ENCODE measurements around the gene MFSD2A. TPM values are rescaled to one million over a fixed set of nuclear protein-coding genes. Genes with fewer than 3 reads are reported as not detected.
A peak's percentile ranks its signal among the peaks of the same experiment; 100 is the strongest.
"Not testable (repeated sequence)": the region's sequence is repeated elsewhere in the genome, so short reads cannot be mapped to it uniquely, and the experiment has no call there.

Gene MFSD2A
- polyA plus RNA-seq, 1 donor, result 1.2 TPM

- DNase-seq, result no peak
Observed at GRCh38 chr1:39969531-39970270, 14.8 kb downstream of the MFSD2A start.

- no peak for DNase-seq
Observed at GRCh38 chr1:39970274-39970673, 15.3 kb downstream of the MFSD2A start.

GRCh38 chr1:39971138-39971537 lies 16.2 kb downstream of the MFSD2A start:
- DNase-seq, result no peak

GRCh38 chr1:39973503-39974135 lies 18.7 kb downstream of the MFSD2A start:
- DNase-seq, result peak; percentile 62

GRCh38 chr1:39976732-39977131 lies 21.8 kb downstream of the MFSD2A start:
- no peak for DNase-seq

GRCh38 chr1:39977202-39977601 lies 22.3 kb downstream of the MFSD2A start:
- no peak for DNase-seq

GRCh38 chr1:39979654-39980053 lies 24.7 kb downstream of the MFSD2A start:
- DNase-seq, result no peak

GRCh38 chr1:39980555-39981313 lies 25.8 kb downstream of the MFSD2A start:
- no peak for DNase-seq

- no peak for DNase-seq
Observed at GRCh38 chr1:39981385-39981784, 26.4 kb downstream of the MFSD2A start.

- no peak for DNase-seq
Observed at GRCh38 chr1:39981945-39982344, 27.0 kb downstream of the MFSD2A start.

GRCh38 chr1:39984480-39984879 lies 29.5 kb downstream of the MFSD2A start:
- DNase-seq, result not testable (repeated sequence)

- DNase-seq, result no peak
Observed at GRCh38 chr1:39984951-39985350, 30.0 kb downstream of the MFSD2A start.

- DNase-seq, result no peak
Observed at GRCh38 chr1:39987869-39988268, 32.9 kb downstream of the MFSD2A start.

- no peak for DNase-seq
Observed at GRCh38 chr1:39988618-39989343, 33.8 kb downstream of the MFSD2A start.

GRCh38 chr1:39990428-39990827 lies 35.5 kb downstream of the MFSD2A start:
- no peak for DNase-seq

- DNase-seq, result no peak
Observed at GRCh38 chr1:39992234-39992633, 37.3 kb downstream of the MFSD2A start.

GRCh38 chr1:39992888-39993287 lies 37.9 kb downstream of the MFSD2A start:
- DNase-seq, result no peak

GRCh38 chr1:39995973-39996393 lies 41.0 kb downstream of the MFSD2A start:
- DNase-seq, result no peak

- no peak for DNase-seq
Observed at GRCh38 chr1:39996396-39997004, 41.6 kb downstream of the MFSD2A start.

- DNase-seq, result no peak
Observed at GRCh38 chr1:40001456-40001855, 46.5 kb downstream of the MFSD2A start.

GRCh38 chr1:40003156-40004093 lies 48.5 kb downstream of the MFSD2A start:
- no peak for DNase-seq
